ENCODE results near the gene ATG16L1.

Gene ATG16L1

DNA sequence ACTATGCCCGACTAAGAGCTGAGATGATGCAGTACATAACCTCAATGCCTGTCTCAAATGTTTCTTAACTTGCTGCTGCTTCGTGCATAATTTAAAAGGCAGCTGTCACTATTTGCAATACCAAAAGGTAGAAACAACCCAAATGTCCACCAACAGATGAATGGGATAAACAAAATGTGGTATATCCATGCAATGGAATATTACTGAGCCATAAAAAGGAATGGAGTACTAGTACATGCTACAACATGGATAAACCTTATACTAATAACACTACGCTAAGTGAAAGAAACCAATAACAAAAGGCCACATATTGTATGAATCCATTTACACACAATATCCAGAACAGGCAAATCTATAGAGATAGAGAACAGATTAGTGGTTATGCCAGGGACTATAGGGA lies 89.8 kb downstream of the ATG16L1 start:
- DNase-seq (ENCODE audit: low read depth): no peak
- no peak overlapping the region for H3K4me3 ChIP-seq (ENCODE audit: control insufficient read depth, low read depth, low read length)
- TF ChIP-seq, protein P1, sequence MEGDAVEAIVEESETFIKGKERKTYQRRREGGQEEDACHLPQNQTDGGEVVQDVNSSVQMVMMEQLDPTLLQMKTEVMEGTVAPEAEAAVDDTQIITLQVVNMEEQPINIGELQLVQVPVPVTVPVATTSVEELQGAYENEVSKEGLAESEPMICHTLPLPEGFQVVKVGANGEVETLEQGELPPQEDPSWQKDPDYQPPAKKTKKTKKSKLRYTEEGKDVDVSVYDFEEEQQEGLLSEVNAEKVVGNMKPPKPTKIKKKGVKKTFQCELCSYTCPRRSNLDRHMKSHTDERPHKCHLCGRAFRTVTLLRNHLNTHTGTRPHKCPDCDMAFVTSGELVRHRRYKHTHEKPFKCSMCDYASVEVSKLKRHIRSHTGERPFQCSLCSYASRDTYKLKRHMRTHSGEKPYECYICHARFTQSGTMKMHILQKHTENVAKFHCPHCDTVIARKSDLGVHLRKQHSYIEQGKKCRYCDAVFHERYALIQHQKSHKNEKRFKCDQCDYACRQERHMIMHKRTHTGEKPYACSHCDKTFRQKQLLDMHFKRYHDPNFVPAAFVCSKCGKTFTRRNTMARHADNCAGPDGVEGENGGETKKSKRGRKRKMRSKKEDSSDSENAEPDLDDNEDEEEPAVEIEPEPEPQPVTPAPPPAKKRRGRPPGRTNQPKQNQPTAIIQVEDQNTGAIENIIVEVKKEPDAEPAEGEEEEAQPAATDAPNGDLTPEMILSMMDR (conservative IDR thresholded peaks at IDR 0.05; ENCODE audit: control insufficient read depth, insufficient read depth, low read depth, low read length): no peak

DNA sequence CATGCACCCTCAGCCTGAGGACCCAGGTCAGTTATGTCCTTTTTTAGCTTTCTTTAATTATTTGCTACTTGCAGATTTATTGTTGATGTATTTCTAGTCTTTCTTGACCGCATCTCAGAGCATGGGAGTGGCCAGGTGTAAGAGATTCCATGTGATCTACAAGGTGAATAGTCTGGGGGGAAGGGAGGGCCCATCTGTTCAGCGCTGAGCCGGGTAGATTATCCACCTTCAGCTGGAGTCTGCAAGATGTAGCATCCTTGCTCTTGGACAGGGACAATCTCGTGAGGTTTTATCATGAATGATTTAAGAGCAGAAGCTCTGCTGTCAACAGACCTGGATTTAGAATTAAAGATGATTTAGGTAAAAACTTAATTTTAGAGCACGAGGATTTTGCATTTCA lies 90.8 kb downstream of the ATG16L1 start:
- no peak for DNase-seq (ENCODE audit: low read depth)
- TF ChIP-seq, protein P1 (conservative IDR thresholded peaks at IDR 0.05; ENCODE audit: control insufficient read depth, insufficient read depth, low read depth, low read length): no peak
- H3K4me3 ChIP-seq (ENCODE audit: control insufficient read depth, low read depth, low read length): no peak overlapping the region

DNA sequence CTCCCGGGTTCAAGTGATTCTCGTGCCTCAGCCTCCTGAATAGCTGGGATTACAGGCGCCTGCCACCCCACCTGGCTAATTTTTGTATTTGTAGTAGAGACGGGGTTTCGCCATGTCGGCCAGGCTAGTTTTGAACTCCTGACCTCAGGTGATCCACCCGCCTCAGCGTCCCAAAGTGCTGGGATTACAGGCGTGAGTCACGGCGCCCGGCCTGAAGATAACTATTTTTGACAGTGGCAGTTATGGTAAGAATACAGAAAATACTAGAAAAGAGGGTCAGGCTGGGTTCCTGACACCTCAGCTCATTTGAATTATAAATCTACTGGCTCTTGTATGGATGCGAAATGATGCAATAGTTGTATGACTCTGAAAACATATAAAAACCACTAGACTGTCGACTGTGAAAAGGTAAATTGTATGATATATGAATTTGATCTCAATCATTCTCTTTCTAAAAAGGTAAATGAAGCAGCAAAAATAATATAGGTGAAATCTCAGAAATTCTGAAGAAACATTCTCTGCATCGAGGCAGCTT lies 91.8 kb downstream of the ATG16L1 start:
- no peak overlapping the region for H3K4me3 ChIP-seq (ENCODE audit: control insufficient read depth, low read depth, low read length)
- TF ChIP-seq, protein P1 (conservative IDR thresholded peaks at IDR 0.05; ENCODE audit: control insufficient read depth, insufficient read depth, low read depth, low read length): no peak

More for the DNA sequence above, 91.8 kb downstream of the ATG16L1 start:
- DNase-seq (ENCODE audit: low read depth): no peak
